HS-5 (cell line): Measurements from ENCODE around the gene ERCC2.
"Not testable (repeated sequence)": the region's sequence is repeated elsewhere in the genome, so short reads cannot be mapped to it uniquely, and the experiment has no call there.

ENCODE experiments used
- DNase-seq: peaks from one replicate; pipeline ENCODE4 v3.0.0-alpha.2; 2012; ENCODE audit warnings: low read depth

ERCC2 gene

GRCh38 chr19:45333609-45334303 lies 36.6 kb downstream of the ERCC2 start:
- no peak for DNase-seq

GRCh38 chr19:45331411-45331810 lies 39.0 kb downstream of the ERCC2 start:
- DNase-seq: no peak

- DNase-seq: no peak
Observed at GRCh38 chr19:45327404-45328143, 42.8 kb downstream of the ERCC2 start.

- no peak for DNase-seq
Observed at GRCh38 chr19:45324349-45324907, 45.9 kb downstream of the ERCC2 start.

GRCh38 chr19:45323671-45324081 lies 46.7 kb downstream of the ERCC2 start:
- no peak for DNase-seq

- DNase-seq: no peak
Observed at GRCh38 chr19:45322744-45323281, 47.6 kb downstream of the ERCC2 start, which contains the start of gene CKM. Gene CKM, minus strand, starts transcription at chr19:45322875. Its CDS starts 3,162 bp downstream, at chr19:45319713.

DNA sequence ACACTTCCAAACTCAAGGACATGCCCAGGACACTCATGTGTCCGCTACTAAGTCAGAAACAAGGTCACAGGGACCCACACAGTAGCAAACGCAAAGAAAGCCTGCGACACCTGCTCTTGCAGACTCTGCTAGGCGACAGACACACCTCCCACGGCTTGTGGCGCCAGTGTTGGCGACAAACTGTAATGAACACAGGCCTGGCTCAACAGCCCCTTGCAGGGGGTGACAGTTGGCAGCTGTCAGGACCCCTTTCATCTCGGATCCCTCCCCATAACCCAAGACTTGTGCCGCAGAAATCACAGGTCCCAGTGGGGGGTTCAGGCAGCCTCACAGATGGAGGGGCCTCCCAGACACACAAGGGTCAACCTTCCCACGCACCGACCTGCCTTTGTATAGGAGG lies 48.1 kb downstream of the ERCC2 start:
- no peak for DNase-seq

- no peak for DNase-seq
Observed at GRCh38 chr19:45321848-45322247, 48.5 kb downstream of the ERCC2 start.

GRCh38 chr19:45320997-45321775 lies 49.2 kb downstream of the ERCC2 start:
- DNase-seq: no peak

DNA sequence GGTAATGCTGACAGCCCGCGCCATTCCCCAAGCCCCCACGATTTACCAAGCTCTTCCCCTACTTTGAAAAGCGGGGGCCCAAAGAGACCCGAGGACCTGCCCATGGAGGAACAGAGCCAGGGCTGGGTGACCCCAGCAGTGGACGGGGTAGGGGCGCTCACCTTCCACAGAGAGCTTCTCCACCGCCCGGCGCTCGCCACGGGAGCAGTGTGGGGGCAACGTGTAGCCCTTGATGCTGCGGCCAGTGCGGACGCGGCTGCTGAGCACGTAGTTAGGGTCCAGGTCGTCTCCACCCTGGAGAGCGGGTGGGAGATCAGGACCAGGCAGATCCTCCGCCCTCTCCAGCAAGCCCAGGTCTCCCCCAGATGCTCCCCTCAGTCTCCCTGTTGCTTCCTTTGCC lies 55.1 kb downstream of the ERCC2 start:
- no peak for DNase-seq

GRCh38 chr19:45314708-45315245 lies 55.6 kb downstream of the ERCC2 start:
- DNase-seq: no peak

- not testable (repeated sequence) for DNase-seq
Observed at GRCh38 chr19:45312285-45312684, 58.1 kb downstream of the ERCC2 start.

DNA sequence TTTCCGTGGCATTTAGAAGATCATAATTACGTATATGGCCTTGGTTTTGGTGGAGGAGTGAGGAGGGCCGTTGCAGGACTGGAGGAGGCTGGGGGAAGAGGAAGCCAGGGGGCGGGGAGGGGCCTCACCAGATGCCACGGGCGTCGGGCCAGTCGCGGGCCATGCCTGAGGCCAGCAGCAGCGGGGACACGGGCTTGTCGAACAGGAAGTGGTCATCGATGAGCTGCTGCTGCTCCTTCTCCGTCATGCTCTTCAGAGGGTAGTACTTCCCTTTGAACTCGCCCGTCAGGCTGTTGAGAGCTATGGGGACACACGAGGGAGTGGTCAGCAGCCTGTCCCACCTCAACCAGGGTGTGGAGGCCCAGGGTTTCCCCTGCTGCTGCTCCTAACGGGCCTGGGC lies 58.8 kb downstream of the ERCC2 start:
- DNase-seq: no peak

- DNase-seq: not testable (repeated sequence)
Observed at GRCh38 chr19:45309322-45309721, 61.1 kb downstream of the ERCC2 start.

- DNase-seq: no peak
Observed at GRCh38 chr19:45307361-45307760, 63.0 kb downstream of the ERCC2 start.

GRCh38 chr19:45306518-45307027 lies 63.8 kb downstream of the ERCC2 start:
- DNase-seq: no peak

- DNase-seq: no peak
Observed at GRCh38 chr19:45306040-45306439, 64.3 kb downstream of the ERCC2 start.

DNA sequence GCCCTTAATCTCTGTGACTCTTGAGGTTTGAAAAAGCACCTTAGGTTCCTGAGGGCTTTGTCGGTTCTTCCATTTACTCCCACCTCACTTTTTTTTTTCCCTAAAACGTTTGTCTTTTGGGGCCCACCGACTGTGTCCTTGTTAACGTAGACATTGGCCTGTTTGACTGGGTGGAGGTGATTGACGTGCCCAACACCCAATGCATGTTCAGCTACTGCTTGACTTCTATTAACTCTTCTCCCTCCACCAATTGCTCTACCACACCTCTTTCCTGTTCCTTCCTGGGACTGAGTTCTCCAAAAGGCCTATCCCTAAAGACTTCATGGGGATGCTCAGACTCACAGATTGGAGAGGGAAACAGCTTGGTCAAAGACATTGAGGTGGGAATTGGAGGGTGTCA lies 65.0 kb downstream of the ERCC2 start:
- DNase-seq: no peak

DNA sequence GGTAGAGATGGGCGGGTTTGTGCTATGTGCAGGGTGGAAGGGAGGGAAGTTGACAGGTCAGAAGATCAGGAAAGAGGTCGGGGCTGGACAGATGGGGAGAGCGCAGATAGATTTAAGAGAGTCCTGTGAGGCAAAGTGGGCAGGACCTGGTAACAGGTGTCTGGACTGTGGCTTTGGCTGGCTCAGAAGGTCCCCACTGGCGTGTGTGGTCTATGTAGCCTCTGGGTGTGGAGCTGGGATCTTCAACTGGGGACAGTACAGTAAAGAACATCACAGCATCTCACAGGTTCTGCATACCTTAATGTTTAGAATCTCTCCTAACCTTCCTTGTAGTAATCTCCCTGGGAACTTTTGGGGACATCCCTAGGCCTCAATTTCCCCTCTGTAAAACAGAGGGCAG lies 65.4 kb downstream of the ERCC2 start:
- no peak for DNase-seq

DNA sequence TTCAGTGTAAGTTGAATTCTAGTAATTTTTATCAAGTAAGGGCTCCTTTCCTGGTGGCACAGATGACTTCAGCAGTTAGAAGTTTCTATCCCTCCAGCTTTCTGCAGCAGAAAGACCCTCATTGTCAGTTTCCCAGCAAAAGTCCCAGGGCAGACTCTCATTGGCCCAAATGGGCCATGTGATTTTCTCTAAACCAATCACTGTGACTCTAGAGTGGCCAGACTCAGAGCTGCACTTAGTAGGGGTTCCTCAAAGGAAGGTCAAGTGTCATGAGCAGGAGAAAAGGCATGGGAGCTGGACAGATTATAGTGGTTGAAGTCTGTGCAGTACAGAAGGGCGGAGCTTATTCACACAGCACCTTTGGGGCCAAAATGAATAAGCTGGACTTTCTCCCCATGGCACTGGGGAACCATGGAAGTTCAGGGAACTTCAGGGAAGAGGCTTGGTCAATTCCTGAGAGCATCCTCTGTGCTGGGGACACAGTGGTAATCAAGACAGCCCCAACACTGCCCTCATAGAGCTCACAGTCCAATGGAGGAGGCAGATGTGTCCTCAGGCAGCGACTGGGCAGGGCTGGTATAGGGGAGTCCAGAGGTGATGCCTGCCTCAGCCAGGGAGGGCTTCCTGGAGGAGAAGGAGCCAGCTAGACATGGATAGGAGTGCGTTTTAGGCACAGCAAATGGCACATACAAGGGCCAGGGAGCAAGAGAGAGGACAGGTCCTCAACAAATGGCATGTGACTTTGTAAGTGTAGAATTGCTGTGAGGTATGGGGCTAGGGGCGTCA lies 66.0 kb downstream of the ERCC2 start:
- DNase-seq: no peak
